Keratinocyte (primary cell): ENCODE measurements around the gene RFPL4AL1. TPM values are rescaled to one million over a fixed set of nuclear protein-coding genes. Genes with fewer than 3 reads are reported as not detected.

ENCODE experiments used
- DNase-seq: peaks from one replicate; pipeline ENCODE4 v3.0.0-alpha.2; 2011; ENCODE audit warnings: low read depth, missing footprints, low spot score
- FAIRE-seq: peaks from 2 replicates; lab custom pipeline; 2011; peaks lifted over from hg19 to GRCh38; lab: Jason Lieb, UNC
- H2AFZ ChIP-seq: 2 replicates; pipeline ENCODE4 v1.6.0; 2012; ENCODE audit warnings: low read length, control low read depth, inconsistent platforms; ENCODE audit not compliant: control insufficient read depth
- H3K27ac ChIP-seq: 2 replicates; pipeline ENCODE4 v1.5.1; 2011; ENCODE audit warnings: low read length; ENCODE audit not compliant: control insufficient read depth, insufficient read depth
- H3K27me3 ChIP-seq: 3 replicates; pipeline ENCODE4 v1.6.0; 2011; ENCODE audit warnings: low read length; ENCODE audit not compliant: control insufficient read depth, insufficient read depth; ENCODE audit errors: extremely low read depth
- H3K36me3 ChIP-seq, 2 experiments: 2 replicates in 1 of 2; 3 replicates in 1 of 2; pipeline ENCODE4 v1.5.1; 2011; ENCODE audit warnings: low read length in 2 of 2, mild to moderate bottlenecking in 1 of 2; ENCODE audit not compliant: control insufficient read depth in 2 of 2, insufficient read depth in 2 of 2; ENCODE audit errors: extremely low read depth in 1 of 2
- H3K4me1 ChIP-seq: 3 replicates; pipeline ENCODE4 v1.5.1; 2011; ENCODE audit warnings: low read length; ENCODE audit not compliant: control insufficient read depth, insufficient read depth; ENCODE audit errors: extremely low read depth
- H3K4me2 ChIP-seq: 3 replicates; pipeline ENCODE4 v1.6.0; 2011; ENCODE audit warnings: low read depth, low read length; ENCODE audit not compliant: control insufficient read depth, insufficient read depth; ENCODE audit errors: extremely low read depth
- H3K4me3 ChIP-seq, 3 experiments: fragments of 200-600 bp in 1 of 3; sonication (generic) in 1 of 3; 2 replicates in 2 of 3; 3 replicates in 1 of 3; pipeline ENCODE4 v1.5.1; 2011 to 2016; ENCODE audit warnings: low read length in 3 of 3, mild to moderate bottlenecking in 3 of 3, control low read depth in 2 of 3, inconsistent platforms in 1 of 3, low read depth in 1 of 3, mixed read lengths in 1 of 3, mixed run types in 1 of 3, moderate library complexity in 1 of 3; ENCODE audit not compliant: control insufficient read depth in 2 of 3, insufficient read depth in 2 of 3; ENCODE audit errors: extremely low read depth in 1 of 3
- H3K79me2 ChIP-seq: 2 replicates; pipeline ENCODE4 v1.6.0; 2012; ENCODE audit warnings: low read length; ENCODE audit not compliant: control insufficient read depth, insufficient read depth
- H3K9ac ChIP-seq: 3 replicates; pipeline ENCODE4 v1.6.0; 2011; ENCODE audit warnings: low read length; ENCODE audit not compliant: control insufficient read depth, insufficient read depth; ENCODE audit errors: extremely low read depth
- H3K9me1 ChIP-seq: 3 replicates; pipeline ENCODE4 v1.6.0; 2011; ENCODE audit warnings: low read length; ENCODE audit not compliant: control insufficient read depth, insufficient read depth; ENCODE audit errors: extremely low read depth
- H3K9me3 ChIP-seq: 2 replicates; pipeline ENCODE4 v1.5.1; 2012; ENCODE audit warnings: low read depth, low read length; ENCODE audit not compliant: control insufficient read depth
- H4K20me1 ChIP-seq: 3 replicates; pipeline ENCODE4 v1.6.0; 2011; ENCODE audit warnings: low read length; ENCODE audit not compliant: control insufficient read depth, insufficient read depth; ENCODE audit errors: extremely low read depth
- EZH2 ChIP-seq: IDR thresholded peaks from one replicate; pipeline ENCODE4 v1.6.1; 2012; ENCODE audit warnings: inconsistent platforms, mild to moderate bottlenecking, low read length, moderate library complexity
- dilution Hi-C: fragments of 300-500 bp; cut with MboI; formaldehyde crosslinking; loops from one replicate; pipeline ENCODE4 v1.7.0; 2020; ENCODE audit warnings: low sequenced_read_pairs; ENCODE audit not compliant: extremely low pct_ligation_motif_present
- polyA plus RNA-seq, 5 experiments: library from polyadenylated mRNA; depleted of rRNA in 3 of 5; stranded (reverse) in 3 of 5; stranded (forward) in 1 of 5; unstranded in 1 of 5; fragments of >200 nt; gene quantifications; 1 replicate in 1 of 5; 2 replicates in 3 of 5; 3 replicates in 1 of 5; pipeline versions ENCODE4 v1.2.1 to v1.2.3, GENCODE V29; 2011 to 2012; ENCODE audit warnings: missing spikeins in 2 of 5, low read depth in 1 of 5, low replicate concordance in 1 of 5
- TF ChIP-seq, protein P1 (sequence below), 3 experiments: IDR thresholded peaks in 1 of 3; conservative IDR thresholded peaks in 1 of 3; optimal IDR thresholded peaks in 1 of 3; 2 replicates in 2 of 3; 3 replicates in 1 of 3; pipeline versions ENCODE3 to v1.5.1; 2011; ENCODE audit warnings: low read length in 3 of 3, mild to moderate bottlenecking in 3 of 3, moderate library complexity in 2 of 3, control low read depth in 1 of 3, inconsistent platforms in 1 of 3; ENCODE audit not compliant: insufficient read depth in 2 of 3; ENCODE audit errors: extremely low read depth in 1 of 3

RFPL4AL1 gene
- polyA plus RNA-seq, 1 donor (not counting 4 experiments of a cell fraction or from before 2014, with no cell fraction given), result not detected

DNA sequence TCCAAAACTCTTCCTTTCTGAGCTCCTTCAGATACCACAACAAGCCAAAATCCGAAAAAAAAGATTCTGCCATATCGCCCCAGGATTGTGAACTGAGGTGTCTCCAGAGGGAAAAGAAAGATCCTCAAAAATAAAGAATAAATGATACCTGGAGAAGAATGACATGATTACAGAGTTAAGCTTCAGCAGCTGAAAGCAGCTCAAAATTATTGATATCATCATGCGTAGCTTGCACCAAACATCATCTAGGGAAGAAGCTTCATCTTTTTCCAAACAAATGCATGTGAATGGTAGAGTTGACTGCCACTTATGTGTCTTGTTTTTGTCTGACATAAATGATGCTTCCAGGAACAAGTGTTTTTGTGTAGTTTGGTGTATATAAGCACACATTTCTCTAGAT, 30.6 kb upstream of the RFPL4AL1 start, which contains the start of gene NLRP9:
TSS of gene NLRP9 (minus strand) at position 101 of the 400 bp plus-strand sequence. CDS start at position 73, 28 bp downstream.
- Histone ChIP-seq H3K9me1 (no peaks in the 10 kb centered on the region), H3K27ac (no peak within 1 kb of the TSS), H3K9me3 (no peaks in the 10 kb centered on the region), H3K4me2 (no peak within 1 kb of the TSS), H3K9ac (no peak within 1 kb of the TSS), H3K4me3 (no peak within 1 kb of the TSS), H2AFZ (no peak within 1 kb of the TSS), H3K27me3 (no peaks in the 10 kb centered on the region), H3K4me1 (no peaks in the 10 kb centered on the region), H3K36me3 (no peaks in the 10 kb centered on the region), H3K79me2 (no peaks in the 10 kb centered on the region), H4K20me1 (no peaks in the 10 kb centered on the region)
- DNase-seq (no peak), FAIRE-seq (no peak)
- dilution Hi-C loops, result no loop called here
- no peak for TF ChIP-seq EZH2
- TF ChIP-seq, protein P1, sequence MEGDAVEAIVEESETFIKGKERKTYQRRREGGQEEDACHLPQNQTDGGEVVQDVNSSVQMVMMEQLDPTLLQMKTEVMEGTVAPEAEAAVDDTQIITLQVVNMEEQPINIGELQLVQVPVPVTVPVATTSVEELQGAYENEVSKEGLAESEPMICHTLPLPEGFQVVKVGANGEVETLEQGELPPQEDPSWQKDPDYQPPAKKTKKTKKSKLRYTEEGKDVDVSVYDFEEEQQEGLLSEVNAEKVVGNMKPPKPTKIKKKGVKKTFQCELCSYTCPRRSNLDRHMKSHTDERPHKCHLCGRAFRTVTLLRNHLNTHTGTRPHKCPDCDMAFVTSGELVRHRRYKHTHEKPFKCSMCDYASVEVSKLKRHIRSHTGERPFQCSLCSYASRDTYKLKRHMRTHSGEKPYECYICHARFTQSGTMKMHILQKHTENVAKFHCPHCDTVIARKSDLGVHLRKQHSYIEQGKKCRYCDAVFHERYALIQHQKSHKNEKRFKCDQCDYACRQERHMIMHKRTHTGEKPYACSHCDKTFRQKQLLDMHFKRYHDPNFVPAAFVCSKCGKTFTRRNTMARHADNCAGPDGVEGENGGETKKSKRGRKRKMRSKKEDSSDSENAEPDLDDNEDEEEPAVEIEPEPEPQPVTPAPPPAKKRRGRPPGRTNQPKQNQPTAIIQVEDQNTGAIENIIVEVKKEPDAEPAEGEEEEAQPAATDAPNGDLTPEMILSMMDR (optimal IDR thresholded peaks at IDR 0.05 in 1 of 3, IDR thresholded peaks at IDR 0.05 in 1 of 3, conservative IDR thresholded peaks at IDR 0.05 in 1 of 3; ENCODE audit: extremely low read depth in 1 of 3, insufficient read depth in 2 of 3, low read length in 3 of 3), result no peak

DNA sequence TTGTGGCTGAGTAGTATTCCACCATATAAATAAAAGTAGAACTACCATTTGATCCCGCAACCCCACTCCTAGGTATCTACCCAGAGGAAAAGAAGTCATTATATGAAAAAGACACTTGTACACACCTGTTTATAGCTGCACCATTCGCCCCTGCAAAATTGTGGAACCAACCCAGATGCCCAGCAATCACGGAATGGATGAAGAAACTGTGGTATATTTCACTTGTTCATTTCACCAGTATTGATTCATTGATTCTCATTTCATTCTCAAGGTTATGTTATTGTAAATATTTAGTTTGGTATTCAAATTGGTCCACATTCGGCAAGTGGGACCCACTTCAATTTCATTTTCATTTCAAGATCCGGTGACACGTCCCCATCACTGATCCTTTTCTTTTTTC, 18.2 kb upstream of the RFPL4AL1 start:
- Histone ChIP-seq H4K20me1 (no peaks in the 10 kb centered on the region), H3K79me2 (no peaks in the 10 kb centered on the region), H3K36me3 (no peaks in the 10 kb centered on the region), H3K4me1 (no peaks in the 10 kb centered on the region), H3K4me2 (no peak overlapping the region), H3K9ac (no peak overlapping the region), H3K9me3 (peaks cover 2% of the 10 kb centered on the region), H2AFZ (no peak overlapping the region), H3K27me3 (no peaks in the 10 kb centered on the region), H3K27ac (no peak overlapping the region), H3K4me3 (no peak overlapping the region), H3K9me1 (no peaks in the 10 kb centered on the region)
- dilution Hi-C loops, result no loop called here
- FAIRE-seq (no peak), DNase-seq (no peak)
- TF ChIP-seq, protein P1 (optimal IDR thresholded peaks at IDR 0.05 in 1 of 3, IDR thresholded peaks at IDR 0.05 in 1 of 3, conservative IDR thresholded peaks at IDR 0.05 in 1 of 3; ENCODE audit: extremely low read depth in 1 of 3, insufficient read depth in 2 of 3, low read length in 3 of 3), result no peak
- TF ChIP-seq EZH2, result no peak
